Skeletal muscle tissue (tissue), 4 donors: ENCODE data around the gene DSTN. TPM values are rescaled to one million over a fixed set of nuclear protein-coding genes. Genes with fewer than 3 reads are reported as not detected.

Experiments
- H3K27ac ChIP-seq: one replicate; pipeline ENCODE4 v1.7.0; 2013; ENCODE audit warnings: mild to moderate bottlenecking, low read depth, low read length, inconsistent platforms
- H3K27me3 ChIP-seq, 3 donors: one replicate each; pipeline ENCODE4 v1.7.0; 2013; ENCODE audit warnings: low read length in 3 of 3; ENCODE audit not compliant: control insufficient read depth in 3 of 3, insufficient read depth in 3 of 3
- H3K36me3 ChIP-seq, 3 donors: one replicate each; pipeline ENCODE4 v1.7.0; 2013; ENCODE audit warnings: low read length in 3 of 3; ENCODE audit not compliant: control insufficient read depth in 3 of 3, insufficient read depth in 3 of 3
- H3K4me1 ChIP-seq, 3 donors: one replicate each; pipeline ENCODE4 v1.7.0; 2013; ENCODE audit warnings: low read length in 3 of 3, mild to moderate bottlenecking in 3 of 3; ENCODE audit not compliant: control insufficient read depth in 3 of 3, insufficient read depth in 3 of 3
- H3K4me3 ChIP-seq, 3 donors: one replicate each; pipeline ENCODE4 v1.7.0; 2013; ENCODE audit warnings: low read length in 3 of 3
- H3K9ac ChIP-seq, 3 donors: one replicate each; pipeline ENCODE4 v1.7.0; 2013; ENCODE audit warnings: low read length in 3 of 3, mild to moderate bottlenecking in 3 of 3, moderate library complexity in 2 of 3, low read depth in 1 of 3
- H3K9me3 ChIP-seq, 3 donors: one replicate each; pipeline ENCODE4 v1.7.0; 2013; ENCODE audit warnings: low read length in 3 of 3; ENCODE audit not compliant: control insufficient read depth in 3 of 3
- total RNA-seq: library from RNA; depleted of rRNA; stranded (reverse); fragments of >200 nt; gene quantifications from one replicate; pipeline ENCODE4 v1.2.3, GENCODE V29; 2014
- donor health status: Osteomylitis.

Gene DSTN
- total RNA-seq, 1 donor from 2014 or later: 104 TPM

DNA sequence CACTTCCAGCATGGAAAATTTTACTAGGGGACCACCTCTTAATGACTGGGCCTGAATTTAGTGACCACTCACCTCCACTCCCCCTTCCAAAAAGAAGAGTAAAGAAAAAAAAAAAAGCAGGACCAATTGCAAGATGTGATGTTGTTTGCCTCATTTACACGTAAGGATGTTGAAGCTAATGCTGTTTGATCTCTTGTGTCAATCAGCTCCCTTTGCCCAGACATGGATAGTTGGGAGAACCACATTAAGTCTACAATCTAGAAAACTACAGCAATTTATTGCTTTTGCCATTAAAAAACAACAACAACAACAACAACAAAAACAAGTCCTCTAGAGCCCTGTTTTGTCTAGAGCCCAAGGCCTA lies 11.0 kb upstream of the DSTN start:
- Histone ChIP-seq H3K9me3 (no peaks in the 10 kb centered on the region), H3K27ac (peak overlapping the region; percentile 79), H3K27me3 (no peaks in the 10 kb centered on the region), H3K4me1 (peaks cover 7 to 26% (median 8%) of the 10 kb centered on the region in 3 donors), H3K9ac (no peak overlapping the region), H3K4me3 (no peak overlapping the region), H3K36me3 (no peaks in the 10 kb centered on the region)

DNA sequence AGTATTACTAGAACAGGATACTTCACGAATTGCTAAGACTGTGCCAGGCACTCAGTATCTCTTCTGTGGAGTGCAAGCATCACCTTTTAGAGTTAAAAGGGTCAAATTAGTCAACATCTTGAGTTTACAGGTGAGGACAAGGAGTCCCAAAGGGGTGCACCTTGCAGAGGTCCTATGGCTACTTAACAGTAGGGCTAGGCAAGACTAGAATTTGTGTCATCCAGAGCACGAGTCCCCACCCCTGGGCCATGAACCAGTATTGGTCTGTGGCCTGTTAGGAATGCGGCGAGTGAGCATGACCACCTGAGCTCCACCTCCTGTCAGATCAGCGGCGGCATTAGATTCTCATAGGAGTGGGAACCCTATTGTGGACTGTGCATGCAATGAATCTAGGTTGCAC lies 10.5 kb upstream of the DSTN start:
- no peaks in the 10 kb centered on the region for H3K27me3 ChIP-seq
- H3K27ac ChIP-seq: peak overlapping the region; percentile 79
- no peak overlapping the region for H3K9ac ChIP-seq

DNA sequence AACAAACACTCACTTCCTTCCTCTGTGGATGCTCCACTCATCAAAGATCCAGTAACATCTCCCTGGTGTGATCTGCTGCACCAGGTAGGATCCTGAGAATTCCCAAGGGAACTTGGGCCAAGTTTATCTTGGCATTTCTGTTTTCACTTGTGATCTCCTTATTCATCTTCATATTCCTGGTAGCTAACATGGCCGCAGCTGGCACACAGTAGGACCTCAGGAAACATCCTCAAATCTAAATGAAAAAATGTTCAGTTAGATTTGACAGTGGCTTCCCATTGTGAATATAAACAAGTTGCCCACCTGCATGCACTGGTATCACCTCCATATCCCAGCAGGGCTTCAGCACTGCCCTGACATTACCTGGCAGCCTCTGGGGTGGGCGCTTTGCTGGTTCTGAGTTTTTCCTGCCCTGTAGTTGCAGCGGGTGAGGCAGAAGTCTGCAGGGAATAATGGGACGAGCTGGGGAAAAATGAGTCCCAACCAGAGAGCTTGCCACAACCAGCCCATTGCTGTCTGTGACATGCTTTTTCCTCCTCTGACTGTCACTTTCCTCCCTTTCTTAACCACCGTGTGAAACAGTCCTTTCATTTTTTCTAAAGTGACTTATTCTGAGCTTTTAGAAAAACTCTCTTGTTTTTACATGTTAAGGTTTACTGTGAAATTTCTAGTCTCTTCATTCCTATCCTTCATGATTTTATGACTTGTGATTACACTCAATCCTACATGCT lies 9.4 kb upstream of the DSTN start:
- no peaks in the 10 kb centered on the region for H3K27me3 ChIP-seq
- H3K4me3 ChIP-seq: no peak overlapping the region
- H3K9me3 ChIP-seq: no peaks in the 10 kb centered on the region
- H3K36me3 ChIP-seq: no peaks in the 10 kb centered on the region
- H3K27ac ChIP-seq: no peak overlapping the region
- H3K4me1 ChIP-seq: peaks cover 7 to 26% (median 8%) of the 10 kb centered on the region in 3 donors
- H3K9ac ChIP-seq: no peak overlapping the region

More for the DNA sequence above, 10.5 kb upstream of the DSTN start:
- H3K4me3 ChIP-seq: no peak overlapping the region
- H3K9me3 ChIP-seq: no peaks in the 10 kb centered on the region
- no peaks in the 10 kb centered on the region for H3K36me3 ChIP-seq
- peaks cover 7 to 26% (median 8%) of the 10 kb centered on the region in 3 donors for H3K4me1 ChIP-seq

- no peaks in the 10 kb centered on the region for H3K27me3 ChIP-seq
- peaks cover 0 to 15% (median under 1%) of the 10 kb centered on the region in 3 donors for H3K4me1 ChIP-seq
- H3K27ac ChIP-seq: no peak overlapping the region
- no peaks in the 10 kb centered on the region for H3K36me3 ChIP-seq
- no peak overlapping the region for H3K4me3 ChIP-seq
- H3K9ac ChIP-seq: no peak overlapping the region
- no peaks in the 10 kb centered on the region for H3K9me3 ChIP-seq
Measured at GRCh38 chr20:17562804-17563305, 7.0 kb upstream of the DSTN start.

- Histone ChIP-seq H3K9ac (no peak overlapping the region), H3K9me3 (no peaks in the 10 kb centered on the region), H3K4me1 (peaks cover 5 to 8% (median 6%) of the 10 kb centered on the region in 3 donors), H3K27me3 (no peaks in the 10 kb centered on the region), H3K36me3 (no peaks in the 10 kb centered on the region), H3K4me3 (no peak overlapping the region), H3K27ac (no peak overlapping the region)
Measured at GRCh38 chr20:17565169-17565845, 4.6 kb upstream of the DSTN start.

GRCh38 chr20:17566345-17566744 lies 3.5 kb upstream of the DSTN start:
- peaks cover 11 to 15% (median 11%) of the 10 kb centered on the region in 3 donors for H3K4me1 ChIP-seq

DNA sequence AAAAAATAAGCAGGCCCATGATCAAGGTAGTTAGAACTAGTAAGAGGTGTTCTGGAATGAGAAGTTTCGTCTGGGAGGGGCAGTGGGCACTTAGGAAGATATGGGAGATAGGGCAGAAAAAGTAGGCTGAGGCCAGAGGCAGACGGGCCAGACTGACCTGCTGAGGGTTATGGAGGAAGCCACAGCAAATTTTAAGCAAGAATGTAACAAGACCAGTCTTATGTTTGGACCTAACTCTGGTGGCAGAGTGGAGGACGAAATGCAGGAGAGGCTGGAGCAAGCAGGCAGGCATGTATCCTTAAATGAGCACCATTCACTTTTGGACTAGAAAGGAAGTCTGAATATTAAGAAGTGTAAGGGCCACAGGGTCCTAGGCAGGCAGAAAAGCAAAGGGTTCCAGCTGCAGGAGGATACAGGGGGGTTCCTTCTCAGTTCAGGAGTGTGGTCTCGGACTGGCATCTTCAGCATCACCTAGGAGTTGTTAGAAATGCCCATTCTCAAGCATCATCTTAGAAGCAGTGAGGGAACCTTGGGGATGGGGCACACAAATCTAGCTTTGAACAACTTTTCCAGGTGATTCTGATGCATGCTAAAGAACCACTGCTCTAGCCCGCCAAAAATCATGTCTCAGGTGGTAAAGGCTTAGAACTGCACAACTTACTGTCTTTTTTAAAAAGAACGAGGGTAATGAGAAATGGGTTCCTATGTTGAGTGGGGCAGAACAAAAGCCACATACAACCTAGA lies 1.7 kb upstream of the DSTN start:
- Histone ChIP-seq H3K27me3 (no peaks in the 10 kb centered on the region), H3K4me3 (peak overlapping the region; percentile 7 to 97 (median 83)), H3K4me1 (peaks cover 11 to 23% (median 18%) of the 10 kb centered on the region in 3 donors), H3K36me3 (no peaks in the 10 kb centered on the region), H3K27ac (peak overlapping the region; percentile 96), H3K9me3 (no peaks in the 10 kb centered on the region), H3K9ac (peak overlapping the region; percentile 71 to 73 (median 72))

More at GRCh38 chr20:17566345-17566744, 3.5 kb upstream of the DSTN start:
- Histone ChIP-seq H3K36me3 (no peaks in the 10 kb centered on the region), H3K4me3 (no peak overlapping the region), H3K27ac (no peak overlapping the region), H3K27me3 (no peaks in the 10 kb centered on the region), H3K9ac (no peak overlapping the region), H3K9me3 (no peaks in the 10 kb centered on the region)

- Histone ChIP-seq H3K9ac (peak overlapping the region; percentile 71 to 73 (median 72)), H3K27ac (peak overlapping the region; percentile 96), H3K27me3 (no peaks in the 10 kb centered on the region), H3K9me3 (no peaks in the 10 kb centered on the region), H3K4me3 (peak overlapping the region; percentile 83 to 97 (median 89)), H3K4me1 (peaks cover 11 to 26% (median 18%) of the 10 kb centered on the region in 3 donors), H3K36me3 (no peaks in the 10 kb centered on the region)
Measured at GRCh38 chr20:17568972-17569521, 828 bp upstream of the DSTN start.

DNA sequence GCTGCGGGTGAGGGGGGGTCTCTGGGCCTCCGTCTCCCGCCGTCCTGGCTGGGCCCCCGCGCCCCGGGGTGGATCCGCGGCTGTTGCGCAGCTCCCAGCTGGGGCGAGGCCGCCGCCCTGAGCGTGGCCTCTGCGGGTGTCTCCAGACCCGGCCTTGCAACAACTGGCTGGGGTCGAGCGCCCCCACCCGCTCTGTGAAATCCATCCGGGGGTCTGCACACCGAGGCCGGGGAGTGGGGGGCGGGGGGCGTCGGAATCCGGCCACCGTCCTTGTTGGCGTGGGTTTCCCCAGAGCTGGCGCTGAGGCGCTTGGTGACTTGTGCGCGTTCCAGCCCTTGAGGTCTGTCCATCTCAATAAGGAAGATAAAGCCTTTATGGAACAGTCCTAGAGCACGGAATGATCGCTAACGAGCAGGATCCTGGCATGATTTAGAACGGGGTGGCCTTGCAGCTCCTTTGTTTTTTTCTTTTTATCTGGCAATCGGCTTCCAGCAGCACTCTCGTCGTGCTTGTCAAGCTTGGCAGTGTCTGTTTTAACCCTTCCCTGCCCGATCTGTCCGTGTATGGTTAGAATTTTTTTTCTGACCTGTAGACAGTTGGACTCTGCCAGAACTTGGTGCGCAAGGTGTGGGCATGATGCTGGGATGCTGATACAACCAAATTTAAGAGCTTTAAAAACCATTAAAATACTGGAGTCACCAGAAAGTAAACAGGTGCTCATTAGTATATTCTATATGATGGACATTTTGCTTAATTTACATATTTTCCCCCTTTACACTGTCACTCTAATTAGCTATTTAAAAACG lies 675 bp downstream of the DSTN start:
- Histone ChIP-seq H3K9ac (peak overlapping the region; percentile 88 to 96 (median 90)), H3K36me3 (no peaks in the 10 kb centered on the region), H3K9me3 (no peaks in the 10 kb centered on the region), H3K4me3 (peak overlapping the region; percentile 83 to 97 (median 89)), H3K4me1 (peaks cover 11 to 29% (median 18%) of the 10 kb centered on the region in 3 donors), H3K27me3 (no peaks in the 10 kb centered on the region), H3K27ac (peak overlapping the region; percentile 96)
